HL-60 (cell line): Measurements from ENCODE around the gene VSX2.

Source experiments
- DNase-seq, 2 experiments: peaks; one replicate each; pipeline ENCODE4 v3.0.0-alpha.2; 2010 to 2020; ENCODE audit warnings: low read depth in 1 of 2, low spot score in 1 of 2
- H3K27ac ChIP-seq: fragments of 250-450 bp; sonication (Bioruptor Pico); replicated peaks from 2 replicates; pipeline ENCODE4 v1.5.1; 2020; ENCODE audit warnings: mild to moderate bottlenecking, moderate library complexity
- H3K27me3 ChIP-seq: fragments of 250-450 bp; sonication (Bioruptor Pico); 2 replicates; pipeline ENCODE4 v1.5.1; 2021; ENCODE audit warnings: mild to moderate bottlenecking, moderate library complexity; ENCODE audit not compliant: insufficient read depth, poor library complexity, severe bottlenecking
- H3K4me3 ChIP-seq: replicated peaks from 2 replicates; pipeline ENCODE4 v1.5.1; 2011; ENCODE audit warnings: mild to moderate bottlenecking, control low read depth, low read length; ENCODE audit not compliant: insufficient read depth
- CTCF ChIP-seq: IDR thresholded peaks from one replicate; pipeline ENCODE4 v1.5.1; 2011; ENCODE audit warnings: low read length, control low read depth, inconsistent platforms; ENCODE audit not compliant: insufficient read depth
- GABPA ChIP-seq: IDR thresholded peaks from 2 replicates; pipeline ENCODE4 v1.6.1; 2012; ENCODE audit warnings: low read depth
- POLR2AphosphoS5 ChIP-seq: IDR thresholded peaks from 2 replicates; pipeline ENCODE4 v1.6.1; 2012; ENCODE audit warnings: low read depth
- REST ChIP-seq: IDR thresholded peaks from 2 replicates; pipeline ENCODE4 v1.6.1; 2012; ENCODE audit warnings: low read depth; ENCODE audit not compliant: insufficient replicate concordance
- SPI1 ChIP-seq: IDR thresholded peaks from 2 replicates; pipeline ENCODE4 v1.6.1; 2012; ENCODE audit warnings: low read depth, mild to moderate bottlenecking, borderline replicate concordance

The VSX2 gene

GRCh38 chr14:74242021-74242779 lies 3.0 kb downstream of the VSX2 start:
- DNase-seq: no peak
- Histone ChIP-seq H3K27ac (no peak overlapping the region), H3K27me3 (peaks cover 18% of the 10 kb centered on the region), H3K4me3 (no peak overlapping the region)
- no peak for TF ChIP-seq GABPA
- no peak for TF ChIP-seq REST
- no peak for TF ChIP-seq POLR2AphosphoS5
- no peak for TF ChIP-seq CTCF
- no peak for TF ChIP-seq SPI1

- no peak for DNase-seq
- no peak overlapping the region for H3K27ac ChIP-seq
- no peak for TF ChIP-seq POLR2AphosphoS5
- no peak for TF ChIP-seq REST
- no peak for TF ChIP-seq SPI1
- TF ChIP-seq GABPA: no peak
- no peak for TF ChIP-seq CTCF
- peaks cover 18% of the 10 kb centered on the region for H3K27me3 ChIP-seq
- no peak overlapping the region for H3K4me3 ChIP-seq
Observed at GRCh38 chr14:74242780-74243042, 3.5 kb downstream of the VSX2 start.

- Histone ChIP-seq H3K27me3 (peaks cover 18% of the 10 kb centered on the region), H3K4me3 (no peak overlapping the region), H3K27ac (no peak overlapping the region)
- DNase-seq: no peak
- TF ChIP-seq POLR2AphosphoS5 (no peak), REST (no peak), GABPA (no peak), SPI1 (no peak), CTCF (no peak)
Observed at GRCh38 chr14:74243051-74243450, 3.8 kb downstream of the VSX2 start.
